CD14-positive monocyte (primary cell): ENCODE results near the gene METTL25. TPM values are rescaled to one million over a fixed set of nuclear protein-coding genes. Genes with fewer than 3 reads are reported as not detected.

Source experiments
- DNase-seq, 3 donors: peaks; one replicate each; pipeline ENCODE4 v3.0.0-alpha.2; 2011 to 2022
- H2AFZ ChIP-seq: 2 replicates; pipeline ENCODE4 v1.6.0; 2012; ENCODE audit warnings: mild to moderate bottlenecking, low read depth, low read length, inconsistent platforms; ENCODE audit not compliant: insufficient read depth, poor library complexity, severe bottlenecking
- H3K27ac ChIP-seq, 2 donors: 1 replicate in 1 of 2; 2 replicates in 1 of 2; pipeline ENCODE4 v1.5.1; 2012 to 2013; ENCODE audit warnings: low read length in 2 of 2, control low read depth in 1 of 2, inconsistent platforms in 1 of 2, low read depth in 1 of 2, mild to moderate bottlenecking in 1 of 2
- H3K27me3 ChIP-seq, 2 donors: one replicate each; pipeline versions ENCODE4 v1.6.0 to v1.6.1; 2011 to 2013; ENCODE audit warnings: low read length in 2 of 2; ENCODE audit not compliant: control insufficient read depth in 2 of 2, insufficient read depth in 2 of 2
- H3K36me3 ChIP-seq, 2 donors: replicated peaks in 1 of 2; 1 replicate in 1 of 2; 2 replicates in 1 of 2; pipeline versions ENCODE4 v1.5.1 to v1.6.1; 2012 to 2013; ENCODE audit warnings: low read length in 2 of 2, control low read depth in 1 of 2, inconsistent platforms in 1 of 2, mild to moderate bottlenecking in 1 of 2; ENCODE audit not compliant: insufficient read depth in 2 of 2, control insufficient read depth in 1 of 2
- H3K4me1 ChIP-seq, 2 donors: 1 replicate in 1 of 2; 2 replicates in 1 of 2; pipeline versions ENCODE4 v1.5.1 to v1.6.1; 2012 to 2013; ENCODE audit warnings: low read length in 2 of 2, control low read depth in 1 of 2, inconsistent platforms in 1 of 2, mild to moderate bottlenecking in 1 of 2, moderate library complexity in 1 of 2; ENCODE audit not compliant: insufficient read depth in 2 of 2, control insufficient read depth in 1 of 2
- H3K4me2 ChIP-seq: replicated peaks from 2 replicates; pipeline ENCODE3; 2012; ENCODE audit warnings: low read length, moderate library complexity, mild to moderate bottlenecking; ENCODE audit not compliant: poor library complexity, severe bottlenecking; ENCODE audit errors: extremely low read depth
- H3K4me3 ChIP-seq, 3 experiments: fragments of 200-600 bp in 1 of 3; sonication (generic) in 1 of 3; replicated peaks in 1 of 3; 1 replicate in 2 of 3; 2 replicates in 1 of 3; pipeline ENCODE4 v1.5.1; 2011 to 2013; ENCODE audit warnings: low read length in 3 of 3, mild to moderate bottlenecking in 3 of 3, control low read depth in 2 of 3, low read depth in 2 of 3, inconsistent platforms in 1 of 3, moderate library complexity in 1 of 3
- H3K79me2 ChIP-seq: 2 replicates; pipeline ENCODE4 v1.6.0; 2012; ENCODE audit warnings: mild to moderate bottlenecking, control low read depth, inconsistent platforms, low read length, moderate library complexity; ENCODE audit not compliant: insufficient read depth
- H3K9ac ChIP-seq: 2 replicates; pipeline ENCODE4 v1.6.0; 2017; ENCODE audit warnings: low read length, mild to moderate bottlenecking; ENCODE audit not compliant: insufficient read depth, poor library complexity, severe bottlenecking
- H3K9me3 ChIP-seq, 2 donors: replicated peaks in 1 of 2; 1 replicate in 1 of 2; 2 replicates in 1 of 2; pipeline versions ENCODE4 v1.5.1 to v1.6.1; 2012 to 2013; ENCODE audit warnings: low read length in 2 of 2, control low read depth in 1 of 2; ENCODE audit not compliant: control insufficient read depth in 1 of 2, insufficient read depth in 1 of 2
- H4K20me1 ChIP-seq: 2 replicates; pipeline ENCODE4 v1.6.0; 2012; ENCODE audit warnings: mild to moderate bottlenecking, low read length, control low read depth, moderate library complexity; ENCODE audit not compliant: insufficient read depth
- H3K27ac Mint-ChIP-seq, 7 donors: one replicate each; pipeline ENCODE4 v1.8.0; 2020; ENCODE audit warnings: mild to moderate bottlenecking in 7 of 7, mixed read lengths in 7 of 7, moderate library complexity in 6 of 7, inconsistent platforms in 2 of 7
- H3K27me3 Mint-ChIP-seq, 3 donors: one replicate each; pipeline ENCODE4 v1.8.0; 2021 to 2022; ENCODE audit warnings: low read depth in 3 of 3, mild to moderate bottlenecking in 3 of 3, mixed read lengths in 3 of 3, moderate library complexity in 3 of 3, inconsistent platforms in 1 of 3
- H3K36me3 Mint-ChIP-seq, 2 donors: one replicate each; pipeline ENCODE4 v1.8.0; 2020; ENCODE audit warnings: mixed read lengths in 2 of 2, inconsistent platforms in 1 of 2, mild to moderate bottlenecking in 1 of 2
- H3K4me1 Mint-ChIP-seq: one replicate; pipeline ENCODE4 v1.8.0; 2020; ENCODE audit warnings: mild to moderate bottlenecking, mixed read lengths
- H3K4me3 Mint-ChIP-seq, 2 donors: one replicate each; pipeline ENCODE4 v1.8.0; 2020; ENCODE audit warnings: mild to moderate bottlenecking in 2 of 2, mixed read lengths in 2 of 2, moderate library complexity in 1 of 2
- H3K9me3 Mint-ChIP-seq, 7 donors: one replicate each; pipeline ENCODE4 v1.8.0; 2020 to 2022; ENCODE audit warnings: mixed read lengths in 7 of 7, mild to moderate bottlenecking in 6 of 7, moderate library complexity in 6 of 7, inconsistent platforms in 2 of 7
- CTCF ChIP-seq: fragments of 200-600 bp; IDR thresholded peaks from one replicate; pipeline ENCODE4 v1.8.0; 2022; ENCODE audit warnings: antibody characterized with exemption, mild to moderate bottlenecking
- WGBS: methylation state at CpG from one replicate; pipeline ENCODE4 v1.1.5; 2013; ENCODE audit warnings: missing lambda C conversion rate; ENCODE audit not compliant: insufficient coverage; 5-methylcytosine and 5-hydroxymethylcytosine counted together
- intact Hi-C, 2 donors: fragments of 100-400 bp; cut with micrococcal nuclease; formaldehyde crosslinking; loops; one replicate each; pipeline versions ENCODE4 v1.15.0 to v1.15.1; 2023
- polyA plus RNA-seq, 3 donors: library from polyadenylated mRNA; depleted of rRNA in 1 of 3; unstranded in 2 of 3; stranded (reverse) in 1 of 3; fragments of 300-500 nt in 2 of 3; fragments of >200 nt in 1 of 3; fragmentation: Illumina TruSeq in 2 of 3; gene quantifications; 1 replicate in 2 of 3; 2 replicates in 1 of 3; pipeline ENCODE4 v1.2.3, GENCODE V29; 2012 to 2021

METTL25 gene
- polyA plus RNA-seq, 3 donors: 7.0 to 12.2 (median 8.1) TPM

GRCh38 chr12:82314406-82314892 is 43.9 kb upstream of the METTL25 start:
- no peak overlapping the region for H3K4me3 ChIP-seq
- no peak for TF ChIP-seq CTCF

GRCh38 chr12:82319276-82319675 is 39.1 kb upstream of the METTL25 start:
- no peak overlapping the region for H3K9ac ChIP-seq
- no peak overlapping the region for H3K27ac ChIP-seq
- no peak for TF ChIP-seq CTCF
- no peak overlapping the region for H3K27ac Mint-ChIP-seq
- H3K4me3 Mint-ChIP-seq: no peak overlapping the region
- H4K20me1 ChIP-seq: no peaks in the 10 kb centered on the region
- H3K36me3 Mint-ChIP-seq: no peaks in the 10 kb centered on the region
- H2AFZ ChIP-seq: no peak overlapping the region
- no peaks in the 10 kb centered on the region for H3K79me2 ChIP-seq
- no peak overlapping the region for H3K4me3 ChIP-seq
- intact Hi-C loops: no loop called here
- no peaks in the 10 kb centered on the region for H3K4me1 Mint-ChIP-seq
- no CpG with 5 or more reads among the region's 1 CpG for WGBS
- no peaks in the 10 kb centered on the region for H3K27me3 ChIP-seq
- DNase-seq: no peak
- H3K36me3 ChIP-seq: no peaks in the 10 kb centered on the region
- H3K9me3 Mint-ChIP-seq: peaks cover 0 to 2% (median 0%) of the 10 kb centered on the region in 7 donors
- no peaks in the 10 kb centered on the region for H3K9me3 ChIP-seq
- peaks cover 0 to 1% (median 1%) of the 10 kb centered on the region in 3 donors for H3K27me3 Mint-ChIP-seq
- no peaks in the 10 kb centered on the region for H3K4me1 ChIP-seq
- H3K4me2 ChIP-seq: no peak overlapping the region

More at GRCh38 chr12:82314406-82314892, 43.9 kb upstream of the METTL25 start:
- Mint-ChIP-seq H3K4me1 (no peaks in the 10 kb centered on the region), H3K27me3 (peaks cover 0 to 4% (median 0%) of the 10 kb centered on the region in 3 donors), H3K36me3 (no peaks in the 10 kb centered on the region), H3K9me3 (peaks cover 0 to 6% (median 0%) of the 10 kb centered on the region in 7 donors), H3K27ac (no peak overlapping the region), H3K4me3 (no peak overlapping the region)
- intact Hi-C loops: no loop called here
- Histone ChIP-seq H3K9me3 (no peaks in the 10 kb centered on the region), H3K27ac (no peak overlapping the region), H3K4me1 (no peaks in the 10 kb centered on the region), H2AFZ (no peak overlapping the region), H3K36me3 (no peaks in the 10 kb centered on the region), H3K4me2 (no peak overlapping the region), H3K27me3 (no peaks in the 10 kb centered on the region), H3K9ac (no peak overlapping the region), H3K79me2 (no peaks in the 10 kb centered on the region), H4K20me1 (no peaks in the 10 kb centered on the region)
- 68% methylated on average over 8 of the region's 8 CpGs for WGBS
- no peak for DNase-seq
